Measurements from ENCODE around the gene SNX3.

- TF ChIP-seq CTCF (IDR thresholded peaks at IDR 0.05), result no peak
- TF ChIP-seq POLR2AphosphoS5 (IDR thresholded peaks at IDR 0.05), result peak; percentile 86 to 92
Measured at GRCh38 chr6:108294727-108295625, 34.1 kb upstream of the SNX3 start, which contains the start of gene AFG1L.
